Measurements from ENCODE around the gene INHBA. TPM values are rescaled to one million over a fixed set of nuclear protein-coding genes. Genes with fewer than 3 reads are reported as not detected.
A peak's percentile ranks its signal among the peaks of the same experiment; 100 is the strongest.

INHBA gene
- total RNA-seq, 4 donors from 2014 or later = 5.4 to 19.7 (median 10.6) TPM

DNA sequence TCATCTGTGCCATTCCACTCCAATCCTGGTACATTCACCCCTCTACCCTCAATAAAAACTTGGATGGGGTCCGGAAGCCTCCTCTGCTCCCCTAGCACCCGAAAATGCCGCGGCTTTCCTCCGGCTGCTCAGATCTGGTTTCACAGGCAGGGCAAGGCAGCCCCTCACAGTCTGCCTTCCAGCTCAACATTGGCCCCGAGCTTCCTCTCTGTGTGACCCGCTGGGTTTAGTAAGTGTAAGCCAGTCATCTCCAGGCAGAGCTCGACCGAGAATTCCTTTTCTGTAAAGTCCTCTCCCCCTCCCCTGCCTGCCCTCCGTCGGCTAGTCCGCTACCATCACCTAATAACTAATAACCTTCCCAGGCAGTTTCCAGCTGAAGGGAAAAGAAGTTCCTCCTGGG is 3.4 kb downstream of the INHBA start:
- Histone ChIP-seq H3K27me3 (peaks cover 0 to 24% of the 10 kb centered on the region in 2 donors), H3K4me1 (peaks cover 0 to 32% (median 4%) of the 10 kb centered on the region in 4 donors), H3K4me3 (peak overlapping the region; percentile 29 to 52 (median 41)), H3K36me3 (no peaks in the 10 kb centered on the region), H3K9me3 (no peaks in the 10 kb centered on the region), H3K27ac (peak overlapping the region in 3 of 4 donors; percentile 51 to 82 (median 58))
- no peak for DNase-seq (ENCODE audit: low spot score in 2 of 2)
- WGBS, 2 donors = 2 to 3% methylated on average over 12 of the region's 12 CpGs
- TF ChIP-seq EP300 (IDR thresholded peaks at IDR 0.05) (no peak), POLR2A (IDR thresholded peaks at IDR 0.05) (no peak)
- TF ChIP-seq, protein P1, sequence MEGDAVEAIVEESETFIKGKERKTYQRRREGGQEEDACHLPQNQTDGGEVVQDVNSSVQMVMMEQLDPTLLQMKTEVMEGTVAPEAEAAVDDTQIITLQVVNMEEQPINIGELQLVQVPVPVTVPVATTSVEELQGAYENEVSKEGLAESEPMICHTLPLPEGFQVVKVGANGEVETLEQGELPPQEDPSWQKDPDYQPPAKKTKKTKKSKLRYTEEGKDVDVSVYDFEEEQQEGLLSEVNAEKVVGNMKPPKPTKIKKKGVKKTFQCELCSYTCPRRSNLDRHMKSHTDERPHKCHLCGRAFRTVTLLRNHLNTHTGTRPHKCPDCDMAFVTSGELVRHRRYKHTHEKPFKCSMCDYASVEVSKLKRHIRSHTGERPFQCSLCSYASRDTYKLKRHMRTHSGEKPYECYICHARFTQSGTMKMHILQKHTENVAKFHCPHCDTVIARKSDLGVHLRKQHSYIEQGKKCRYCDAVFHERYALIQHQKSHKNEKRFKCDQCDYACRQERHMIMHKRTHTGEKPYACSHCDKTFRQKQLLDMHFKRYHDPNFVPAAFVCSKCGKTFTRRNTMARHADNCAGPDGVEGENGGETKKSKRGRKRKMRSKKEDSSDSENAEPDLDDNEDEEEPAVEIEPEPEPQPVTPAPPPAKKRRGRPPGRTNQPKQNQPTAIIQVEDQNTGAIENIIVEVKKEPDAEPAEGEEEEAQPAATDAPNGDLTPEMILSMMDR (IDR thresholded peaks at IDR 0.05) = no peak

DNA sequence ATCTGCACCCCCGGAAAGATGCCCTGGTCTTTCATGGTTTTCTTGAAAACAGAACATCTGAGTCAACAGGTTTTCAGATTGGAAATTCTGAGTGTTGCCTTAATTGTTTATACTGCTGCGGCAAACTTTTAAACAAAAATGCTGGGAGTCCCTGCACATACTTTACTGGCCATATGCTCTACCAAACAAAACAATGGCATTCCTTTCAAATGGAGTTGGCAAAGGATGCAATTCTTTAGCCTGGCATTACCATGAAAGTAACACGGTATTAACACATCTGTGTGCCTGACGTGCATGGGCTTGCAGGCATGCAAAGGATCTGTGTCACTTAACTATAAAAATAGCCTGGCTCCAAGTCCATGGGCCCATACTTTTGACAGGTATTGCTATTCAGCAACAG is 4.2 kb downstream of the INHBA start:
- TF ChIP-seq, protein P1 (IDR thresholded peaks at IDR 0.05) = no peak
- TF ChIP-seq POLR2A (IDR thresholded peaks at IDR 0.05) (no peak), EP300 (IDR thresholded peaks at IDR 0.05) (no peak)
- WGBS, 2 donors = 40 to 43% methylated on average over 4 of the region's 4 CpGs
- peak overlapping the region in 3 of 4 donors; percentile 29 to 52 (median 46) for H3K4me3 ChIP-seq
- no peaks in the 10 kb centered on the region for H3K36me3 ChIP-seq
- no peaks in the 10 kb centered on the region for H3K9me3 ChIP-seq
- H3K27me3 ChIP-seq = peaks cover 0 to 24% of the 10 kb centered on the region in 2 donors
- H3K4me1 ChIP-seq = peaks cover 0 to 34% (median 4%) of the 10 kb centered on the region in 4 donors
- DNase-seq (ENCODE audit: low spot score in 2 of 2) = no peak
- peak overlapping the region in 2 of 4 donors; percentile 58 to 82 for H3K27ac ChIP-seq

DNA sequence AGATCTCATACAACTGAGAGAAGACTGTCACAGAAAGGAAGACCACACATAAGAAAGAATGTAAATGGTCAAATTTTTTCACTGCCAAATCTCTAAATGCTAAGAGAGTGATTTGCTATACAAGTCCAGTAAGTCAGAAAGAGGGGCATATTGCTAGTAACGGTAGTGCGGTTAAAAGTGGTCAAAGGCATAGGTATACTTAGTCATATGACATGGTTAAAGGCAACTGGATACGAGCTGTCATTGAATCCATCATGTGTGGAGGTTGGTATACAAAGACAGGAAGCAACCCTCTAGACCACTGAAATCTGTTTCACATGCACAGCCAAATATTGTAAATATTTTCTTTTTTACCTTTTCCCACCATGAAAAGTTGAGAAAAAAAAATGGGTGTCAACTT is 4.8 kb downstream of the INHBA start:
- H3K9me3 ChIP-seq = no peaks in the 10 kb centered on the region
- H3K27me3 ChIP-seq = peaks cover 0 to 24% of the 10 kb centered on the region in 2 donors
- TF ChIP-seq, protein P1 (IDR thresholded peaks at IDR 0.05) = no peak
- no peak for TF ChIP-seq POLR2A (IDR thresholded peaks at IDR 0.05)
- TF ChIP-seq EP300 (IDR thresholded peaks at IDR 0.05) = no peak
- WGBS, 2 donors = 64 to 73% methylated on average over 3 of the region's 3 CpGs
- DNase-seq (ENCODE audit: low spot score in 2 of 2) = no peak
- no peaks in the 10 kb centered on the region for H3K36me3 ChIP-seq
- peak overlapping the region in 1 of 4 donors; percentile 52 for H3K4me3 ChIP-seq
- H3K4me1 ChIP-seq = peaks cover 0 to 38% (median 4%) of the 10 kb centered on the region in 4 donors
- peak overlapping the region in 1 of 4 donors; percentile 82 for H3K27ac ChIP-seq

DNA sequence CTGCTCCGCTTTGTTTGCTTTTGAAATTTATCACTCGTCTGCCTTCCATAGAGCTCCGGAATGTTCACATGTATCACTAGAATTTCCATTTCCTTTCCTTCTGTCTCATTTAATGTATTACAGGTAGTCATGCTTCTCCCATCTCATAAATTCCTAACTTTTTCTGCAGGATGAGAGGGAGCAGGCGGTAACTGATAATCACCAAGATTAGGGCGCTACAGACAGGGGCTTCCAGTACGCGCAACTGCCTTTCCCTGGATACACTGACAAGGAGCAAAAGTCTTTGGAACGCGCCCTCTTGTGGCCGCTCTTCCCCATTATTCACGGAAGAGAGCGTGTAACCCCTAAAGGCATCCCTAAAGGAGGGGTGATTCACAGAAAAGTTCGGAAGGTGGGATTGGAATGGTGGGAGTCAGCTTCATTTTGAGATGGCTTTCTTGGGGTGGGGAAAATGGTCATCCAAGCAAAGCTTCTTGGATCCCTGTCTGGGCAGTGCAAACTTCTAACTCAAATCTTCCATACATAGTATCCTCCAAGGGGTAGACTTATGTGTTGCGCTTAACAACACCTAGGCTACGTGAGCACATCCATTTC is 6.5 kb downstream of the INHBA start:
- DNase-seq (ENCODE audit: low spot score in 2 of 2) = peak; percentile 76 to 88
- no peak for TF ChIP-seq POLR2A (IDR thresholded peaks at IDR 0.05)
- peak in 1 of 2 donors; percentile 45 for TF ChIP-seq EP300 (IDR thresholded peaks at IDR 0.05)
- TF ChIP-seq, protein P1 (IDR thresholded peaks at IDR 0.05) = peak; percentile 55 to 73 (median 66)
- Histone ChIP-seq H3K4me1 (peaks cover 0 to 37% (median 4%) of the 10 kb centered on the region in 4 donors), H3K27me3 (peaks cover 0 to 19% of the 10 kb centered on the region in 2 donors), H3K27ac (peak overlapping the region in 2 of 4 donors; percentile 70 to 78), H3K9me3 (no peaks in the 10 kb centered on the region), H3K36me3 (no peaks in the 10 kb centered on the region), H3K4me3 (peak overlapping the region; percentile 16 to 46 (median 28))
- WGBS, 2 donors = 30 to 36% methylated on average over 15 of the region's 15 CpGs

DNA sequence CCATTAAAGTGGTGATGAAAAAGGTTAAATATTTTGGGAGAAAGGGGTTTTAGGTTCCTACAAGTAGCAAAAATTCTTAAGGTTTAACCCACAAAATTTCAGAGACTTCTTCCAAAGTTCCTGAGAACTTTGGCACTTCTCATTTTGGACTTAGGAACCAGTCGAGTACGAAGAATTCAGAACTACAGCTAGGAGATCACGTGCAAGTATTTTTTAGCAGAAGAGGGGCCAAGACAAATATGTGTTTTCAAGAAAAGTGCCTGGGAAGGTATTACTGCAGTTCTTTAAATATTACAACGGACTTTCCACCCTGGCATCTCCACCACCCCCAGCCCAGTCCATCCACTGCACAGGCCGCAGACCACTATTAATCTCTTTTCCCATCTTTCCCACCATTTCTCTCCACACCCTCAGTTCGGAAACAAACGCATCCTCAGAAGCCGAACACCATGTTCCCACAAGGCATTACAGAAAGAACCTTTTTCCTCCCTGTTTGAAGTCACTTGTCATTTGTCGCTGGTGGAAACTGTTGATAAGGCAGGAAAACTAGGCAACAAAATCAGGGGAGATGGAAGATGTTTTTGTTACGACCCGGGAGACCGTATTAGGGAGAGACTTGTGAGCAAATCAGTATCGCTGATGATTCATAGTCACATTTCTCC is 7.1 kb downstream of the INHBA start:
- Histone ChIP-seq H3K27me3 (peaks cover 0 to 15% of the 10 kb centered on the region in 2 donors), H3K9me3 (no peaks in the 10 kb centered on the region), H3K4me1 (peaks cover 0 to 30% (median 4%) of the 10 kb centered on the region in 4 donors), H3K4me3 (peak overlapping the region; percentile 16 to 46 (median 28)), H3K27ac (peak overlapping the region in 3 of 4 donors; percentile 19 to 78 (median 70)), H3K36me3 (no peaks in the 10 kb centered on the region)
- TF ChIP-seq EP300 (IDR thresholded peaks at IDR 0.05) (no peak), POLR2A (IDR thresholded peaks at IDR 0.05) (no peak)
- TF ChIP-seq, protein P1 (IDR thresholded peaks at IDR 0.05) = no peak
- no peak for DNase-seq (ENCODE audit: low spot score in 2 of 2)
- WGBS, 2 donors = 47 to 54% methylated on average over 13 of the region's 13 CpGs

Measured in tibial nerve (tissue), 4 donors.